K562 (cell line): Measurements from ENCODE around the gene PRRT2. TPM values are rescaled to one million over a fixed set of nuclear protein-coding genes. Genes with fewer than 3 reads are reported as not detected.

Experiments
- ATAC-seq: fragments of 200-7000 bp; cut with Tn5 transposase; 3 replicates; pipeline ENCODE4 v1.9.1; 2020; ENCODE audit warnings: moderate library complexity
- BruUV-seq: library from RNA; stranded (reverse); fragments of 400-500 nt; replicated peaks from 2 replicates; lab custom pipeline; 2021; lab: Mats Ljungman, UMichigan
- CTCF ChIA-PET: fragments of 300-600 bp; formaldehyde crosslinking; extraction: SDS; loops from one replicate; lab custom pipeline; 2021; ENCODE audit warnings: low intra/inter-chr PET ratio; lab: Yijun Ruan, JAX
- POLR2A ChIA-PET: fragments of 300-600, 350-650 bp; sonication (Branson Sonifier 250); formaldehyde crosslinking; extraction: SDS; loops from one replicate; lab custom pipeline; 2021; ENCODE audit warnings: antibody characterized with exemption, inconsistent platforms; lab: Yijun Ruan, JAX
- DNase-seq, 4 experiments: peaks; one replicate each; pipeline versions ENCODE4 v3.0.0 to v3.0.0-alpha.2; 2011 to 2018; ENCODE audit warnings: low spot score in 3 of 4, mixed read lengths in 3 of 4; ENCODE audit errors: extremely low read depth in 1 of 4
- FAIRE-seq: peaks from 2 replicates; lab custom pipeline; 2011; peaks lifted over from hg19 to GRCh38; lab: Jason Lieb, UNC
- H2AFZ ChIP-seq: 2 replicates; pipeline ENCODE4 v1.6.0; 2011; ENCODE audit warnings: low read depth, low read length, control low read depth, inconsistent platforms
- H3K27ac ChIP-seq: fragments of 200-600 bp; 3 replicates; pipeline ENCODE4 v1.8.0; 2011; ENCODE audit warnings: low read depth, mild to moderate bottlenecking, control low read depth, inconsistent platforms, low read length, moderate library complexity, mixed read lengths; ENCODE audit errors: extremely low read depth
- H3K27me3 ChIP-seq, 2 experiments: fragments of 300-600 bp in 1 of 2; 2 replicates in 1 of 2; 3 replicates in 1 of 2; pipeline versions ENCODE4 v1.6.0 to v1.8.0; 2011; ENCODE audit warnings: inconsistent platforms in 2 of 2, low read length in 2 of 2, mild to moderate bottlenecking in 1 of 2, mixed read lengths in 1 of 2, moderate library complexity in 1 of 2; ENCODE audit not compliant: control insufficient read depth in 2 of 2, insufficient read depth in 2 of 2
- H3K36me3 ChIP-seq: fragments of 300-600 bp; 3 replicates; pipeline ENCODE4 v1.8.0; 2011; ENCODE audit warnings: mild to moderate bottlenecking, low read length, inconsistent platforms; ENCODE audit not compliant: control insufficient read depth, insufficient read depth
- H3K4me1 ChIP-seq, 2 experiments: fragments of 200-600 bp in 1 of 2; replicated peaks in 1 of 2; 2 replicates in 1 of 2; 3 replicates in 1 of 2; pipeline versions ENCODE4 v1.5.1 to v1.8.0; 2011; ENCODE audit warnings: inconsistent platforms in 2 of 2, low read length in 2 of 2, mild to moderate bottlenecking in 1 of 2, mixed read lengths in 1 of 2, moderate library complexity in 1 of 2; ENCODE audit not compliant: control insufficient read depth in 2 of 2, insufficient read depth in 2 of 2
- H3K4me2 ChIP-seq: 2 replicates; pipeline ENCODE4 v1.6.1; 2011; ENCODE audit warnings: low read length, control low read depth, inconsistent platforms, mixed read lengths; ENCODE audit not compliant: insufficient read depth
- H3K4me3 ChIP-seq: fragments of 200-600 bp; sonication (generic), shearing (Covaris generic); 2 replicates; pipeline ENCODE4 v1.5.1; 2016; ENCODE audit warnings: control low read depth, inconsistent platforms
- H3K79me2 ChIP-seq: fragments of 200-600 bp; 3 replicates; pipeline ENCODE4 v1.8.0; 2011; ENCODE audit warnings: low read length, inconsistent platforms; ENCODE audit not compliant: control insufficient read depth, insufficient read depth
- H3K9ac ChIP-seq, 2 experiments: 2 replicates each; pipeline versions ENCODE4 v1.6.0 to v1.6.1; 2011; ENCODE audit warnings: low read depth in 2 of 2, low read length in 2 of 2, control low read depth in 1 of 2, inconsistent platforms in 1 of 2, mild to moderate bottlenecking in 1 of 2, mixed read lengths in 1 of 2; ENCODE audit not compliant: insufficient read depth in 1 of 2
- H3K9me1 ChIP-seq: one replicate; pipeline ENCODE4 v1.6.0; 2011; ENCODE audit warnings: inconsistent platforms, mild to moderate bottlenecking, low read length, moderate library complexity; ENCODE audit not compliant: control insufficient read depth, insufficient read depth
- H3K9me3 ChIP-seq: replicated peaks from 2 replicates; pipeline ENCODE4 v1.5.1; 2011; ENCODE audit warnings: low read depth, low read length, inconsistent platforms; ENCODE audit not compliant: control insufficient read depth, insufficient read depth
- H4K20me1 ChIP-seq: replicated peaks from 2 replicates; pipeline ENCODE4 v1.6.1; 2011; ENCODE audit warnings: low read length, inconsistent platforms, mixed read lengths; ENCODE audit not compliant: control insufficient read depth, insufficient read depth
- ATF7 ChIP-seq: fragments of 450-650 bp; IDR thresholded peaks from 2 replicates; pipeline ENCODE4 v1.7.1; 2014; ENCODE audit warnings: mild to moderate bottlenecking, moderate library complexity
- E2F3 ChIP-seq: fragments of 250-450 bp; sonication (Bioruptor Pico); IDR thresholded peaks from 2 replicates; pipeline ENCODE4 v1.4.0; 2020; ENCODE audit warnings: mild to moderate bottlenecking
- HDGF ChIP-seq: fragments of 450-650 bp; IDR thresholded peaks from 2 replicates; pipeline ENCODE4 v1.6.1; 2016
- LCOR ChIP-seq: sonication (generic); formaldehyde crosslinking; IDR thresholded peaks from 2 replicates; pipeline ENCODE4 v1.8.0; 2022; ENCODE audit warnings: mild to moderate bottlenecking, missing genetic modification reagents
- PPARD ChIP-seq: fragments of 250-450 bp; sonication (Bioruptor Pico); IDR thresholded peaks from 2 replicates; pipeline ENCODE4 v1.8.0; 2022; ENCODE audit warnings: inconsistent platforms, mild to moderate bottlenecking, moderate library complexity
- RAD21 ChIP-seq, 2 experiments: fragments of 250-450 bp in 1 of 2; fragments of 450-650 bp in 1 of 2; sonication (Bioruptor Pico) in 1 of 2; formaldehyde crosslinking in 1 of 2; IDR thresholded peaks in 1 of 2; conservative IDR thresholded peaks in 1 of 2; 2 replicates each; pipeline versions ENCODE4 v1.4.0 to v1.8.0; 2020 to 2022; ENCODE audit warnings: mild to moderate bottlenecking in 2 of 2, moderate library complexity in 1 of 2
- SPI1 ChIP-seq: IDR thresholded peaks from 2 replicates; pipeline ENCODE4 v1.6.1; 2011; ENCODE audit warnings: low read depth, low read length, control low read depth, borderline replicate concordance
- TAF15 ChIP-seq: fragments of 200-400 bp; formaldehyde crosslinking; IDR thresholded peaks from 2 replicates; pipeline ENCODE4 v1.6.1; 2017; ENCODE audit warnings: mild to moderate bottlenecking, low read depth, low read length, moderate library complexity
- TEAD2 ChIP-seq: fragments of 450-650 bp; IDR thresholded peaks from 2 replicates; pipeline ENCODE4 v1.6.1; 2016; ENCODE audit warnings: missing genetic modification characterization, control low read depth, missing compliant biosample characterization
- ZBTB17 ChIP-seq: fragments of 450-650 bp; formaldehyde crosslinking; IDR thresholded peaks from 2 replicates; pipeline ENCODE4 v1.4.0; 2020; ENCODE audit warnings: mild to moderate bottlenecking
- ZBTB7A ChIP-seq: IDR thresholded peaks from 2 replicates; pipeline ENCODE4 v1.6.1; 2011; ENCODE audit warnings: low read depth, mild to moderate bottlenecking, low read length, moderate library complexity, borderline replicate concordance; ENCODE audit not compliant: control insufficient read depth
- ZNF146 ChIP-seq: IDR thresholded peaks from one replicate; pipeline ENCODE4 v1.6.1; 2018; ENCODE audit warnings: missing compliant biosample characterization; ENCODE audit not compliant: unreplicated experiment
- ZSCAN29 ChIP-seq: fragments of 450-650 bp; IDR thresholded peaks from 2 replicates; pipeline ENCODE4 v1.6.1; 2017
- WGBS: fragments of 100-300 bp; shearing (Covaris generic); methylation state at CpG from one replicate; pipeline ENCODE4 v1.1.6; 2016; ENCODE audit warnings: low coverage, mixed read lengths; ENCODE audit not compliant: insufficient coverage; ENCODE audit errors: missing lambda C conversion rate; 5-methylcytosine and 5-hydroxymethylcytosine counted together
- in situ Hi-C: fragments of 300-500 bp; cut with MboI; formaldehyde crosslinking; loops from 4 replicates; pipeline ENCODE4 v1.15.0; 2018; ENCODE audit warnings: inconsistent platforms, mixed read lengths
- intact Hi-C: fragments of 100-400 bp; cut with micrococcal nuclease; formaldehyde crosslinking; loops from 2 replicates; pipeline ENCODE4 v1.14.2; 2022
- polyA plus RNA-seq, 8 experiments: library from polyadenylated mRNA; depleted of rRNA in 4 of 8; stranded (reverse) in 5 of 8; unstranded in 3 of 8; fragments of >200 nt; fragmentation: Nextera tagmentation in 2 of 8; fragmentation: Illumina TruSeq in 1 of 8; extraction: Ambion mirVana in 2 of 8; extraction: Trizol in 1 of 8; gene quantifications; 2 replicates each; pipeline versions ENCODE4 v1.2.1 to v1.2.3, GENCODE V29; 2011 to 2014; ENCODE audit warnings: inconsistent platforms in 1 of 8, missing spikeins in 1 of 8
- total RNA-seq, 7 experiments: library from RNA; depleted of rRNA in 6 of 7; stranded (reverse); fragments of >200 nt in 6 of 7; fragmentation: Illumina TruSeq in 2 of 7; extraction: Trizol in 2 of 7; gene quantifications; 2 replicates each; pipeline versions ENCODE4 v1.2.1 to v1.2.3, GENCODE V29; 2011 to 2021; ENCODE audit warnings: low replicate concordance in 1 of 7
- TF ChIP-seq, protein P1 (sequence below): sonication (generic); formaldehyde crosslinking; IDR thresholded peaks from 2 replicates; pipeline ENCODE4 v1.8.0; 2022; ENCODE audit warnings: mild to moderate bottlenecking, missing genetic modification reagents
- TF ChIP-seq, protein P2 (sequence below): sonication (generic); formaldehyde crosslinking; IDR thresholded peaks from 2 replicates; pipeline ENCODE4 v1.8.0; 2022; ENCODE audit warnings: mild to moderate bottlenecking, missing genetic modification reagents

Gene PRRT2
- total and polyA plus RNA-seq, 9 of the 15 experiments (the other 6 are each of a cell fraction or from before 2014, with no cell fraction given) = 0.11 to 1.0 (median 0.42) TPM; not detected in 2

DNA sequence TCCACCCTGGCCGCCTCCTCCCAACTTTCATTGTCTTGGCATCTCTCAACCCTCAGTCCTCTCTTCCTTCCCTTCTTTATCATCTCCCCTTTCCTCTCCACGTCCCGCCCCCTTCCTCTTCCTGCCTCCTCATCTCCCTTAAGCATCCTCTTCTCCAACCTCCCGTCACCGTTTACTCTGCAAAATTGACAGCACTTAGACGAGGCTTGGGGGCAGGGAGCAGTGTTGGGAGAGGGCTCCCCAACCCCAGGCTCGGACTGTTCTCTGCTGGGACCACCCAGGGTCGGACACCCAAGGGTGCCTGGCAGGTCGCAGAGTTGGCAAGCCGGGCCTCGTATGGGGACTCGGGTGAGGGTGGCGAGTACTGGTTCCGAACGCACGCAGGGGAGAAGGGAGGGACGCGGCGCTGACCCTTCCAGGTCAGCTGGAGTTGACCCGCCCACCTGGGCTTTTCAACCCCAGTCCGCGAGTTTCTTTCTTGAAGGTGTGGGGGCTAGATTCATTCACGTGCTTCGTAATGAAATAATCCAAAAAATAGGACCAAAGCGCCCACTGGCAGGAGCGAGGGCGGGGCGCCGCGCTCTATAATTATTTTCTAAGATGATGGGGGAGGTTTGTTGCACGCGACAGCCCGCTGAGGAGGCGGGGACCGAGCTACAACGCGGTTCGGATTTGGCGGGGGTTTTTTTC is 3.2 kb downstream of the PRRT2 start (continued):
- TF ChIP-seq HDGF (peak; percentile 81), SPI1 (0 out of 2 replicates have a peak, but pooled peaks have one; percentile 2), ZBTB7A (peak; percentile 21; the same call in 1 of the 2 replicates)
- TF ChIP-seq, all 486 proteins: peak for 11

DNA sequence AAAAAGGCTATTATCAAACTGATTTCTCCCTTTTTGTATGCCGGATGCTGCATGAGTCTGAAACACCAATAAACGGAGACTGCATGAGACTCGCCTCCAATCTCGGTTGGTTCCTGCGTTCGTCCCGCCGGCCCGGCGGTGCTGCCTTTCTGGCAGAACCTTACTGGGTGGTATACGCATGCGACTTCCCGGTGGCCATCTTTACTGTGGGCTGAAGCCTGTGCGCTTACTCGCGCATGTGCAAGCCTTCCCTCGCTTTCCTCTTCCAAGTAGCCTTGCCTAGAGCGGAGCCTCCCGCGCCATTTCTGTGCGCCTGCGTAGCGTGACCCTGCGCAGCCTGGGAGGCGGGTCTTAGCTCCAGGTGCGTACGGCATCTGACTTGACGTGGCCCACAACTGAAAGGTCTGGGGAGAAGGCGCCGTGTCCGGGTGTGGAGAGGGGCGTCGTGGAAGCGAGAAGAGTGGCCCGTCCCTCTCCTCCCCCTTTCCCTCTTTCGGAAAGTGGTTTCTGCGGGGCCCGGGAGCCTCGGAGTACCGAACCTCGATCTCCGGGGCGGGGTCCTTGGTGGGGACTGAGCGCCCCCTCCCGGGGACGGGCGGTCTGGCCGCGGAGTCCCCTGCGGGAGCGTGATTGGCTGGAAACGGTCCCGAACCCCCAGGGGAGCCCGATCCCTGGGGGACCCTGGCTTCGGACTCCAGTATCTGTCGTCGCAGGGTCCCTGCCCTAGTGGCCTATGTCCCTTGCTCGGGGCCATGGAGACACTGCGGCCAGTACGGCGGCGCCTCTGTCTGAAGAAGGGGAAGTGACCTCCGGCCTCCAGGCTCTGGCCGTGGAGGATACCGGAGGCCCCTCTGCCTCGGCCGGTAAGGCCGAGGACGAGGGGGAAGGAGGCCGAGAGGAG is 4.0 kb downstream of the PRRT2 start, which contains the start of gene PAGR1:
TSS of gene PAGR1 (plus strand) at position 360 of the 901 bp plus-strand sequence. CDS start at position 734, 374 bp downstream.
- Histone ChIP-seq H3K9me3 (no peaks in the 10 kb centered on the region), H4K20me1 (peaks cover under 1% of the 10 kb centered on the region; the same call in 1 of the 2 replicates), H3K27ac (peak within 1 kb of the TSS; percentile 71), H3K27me3 (no peaks in the 10 kb centered on the region), H3K9me1 (no peaks in the 10 kb centered on the region), H3K36me3 (peaks cover 23% of the 10 kb centered on the region), H3K9ac (peak within 1 kb of the TSS; percentile 62 to 91), H3K4me3 (peak within 1 kb of the TSS; percentile 68), H3K79me2 (peaks cover 21% of the 10 kb centered on the region), H2AFZ (peak within 1 kb of the TSS; percentile 95), H3K4me2 (peak within 1 kb of the TSS; percentile 78), H3K4me1 (peaks cover 28 to 73% of the 10 kb centered on the region in 2 experiments)
- CTCF ChIA-PET = interaction anchor here (0.7 to 1.9 kb wide), 3 partner anchors 8 to 207 kb away, joined by 3 to 5 read pairs (median 5); partner anchors contain the start of gene C16orf92
- DNase-seq (peak; percentile 91 to 99 (median 93)), FAIRE-seq (peak; percentile 99), ATAC-seq (peak; percentile 81)
- in situ Hi-C loops = no loop called here
- BruUV-seq = TSS peak; percentile 77
- intact Hi-C loops = loop anchor here (5.0 to 10.0 kb wide), 2 partner anchors 114 to 209 kb away; partner anchors contain the start of gene C16orf92
- 1% methylated on average over 61 of the region's 70 CpGs for WGBS
- POLR2A ChIA-PET = interaction anchor here (0.5 to 2.5 kb wide), 14 partner anchors 9 to 249 kb away, joined by 3 to 8 read pairs (median 4); partner anchors contain the start of gene MAZ
- TF ChIP-seq, protein P1, sequence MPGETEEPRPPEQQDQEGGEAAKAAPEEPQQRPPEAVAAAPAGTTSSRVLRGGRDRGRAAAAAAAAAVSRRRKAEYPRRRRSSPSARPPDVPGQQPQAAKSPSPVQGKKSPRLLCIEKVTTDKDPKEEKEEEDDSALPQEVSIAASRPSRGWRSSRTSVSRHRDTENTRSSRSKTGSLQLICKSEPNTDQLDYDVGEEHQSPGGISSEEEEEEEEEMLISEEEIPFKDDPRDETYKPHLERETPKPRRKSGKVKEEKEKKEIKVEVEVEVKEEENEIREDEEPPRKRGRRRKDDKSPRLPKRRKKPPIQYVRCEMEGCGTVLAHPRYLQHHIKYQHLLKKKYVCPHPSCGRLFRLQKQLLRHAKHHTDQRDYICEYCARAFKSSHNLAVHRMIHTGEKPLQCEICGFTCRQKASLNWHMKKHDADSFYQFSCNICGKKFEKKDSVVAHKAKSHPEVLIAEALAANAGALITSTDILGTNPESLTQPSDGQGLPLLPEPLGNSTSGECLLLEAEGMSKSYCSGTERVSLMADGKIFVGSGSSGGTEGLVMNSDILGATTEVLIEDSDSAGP = no peak
- TF ChIP-seq LCOR (CRISPR knock-in tag) (no peak), TEAD2 (tag) (no peak), ZBTB17 (CRISPR knock-in tag) (peak; percentile 96), RAD21 (CRISPR knock-in tag; conservative IDR thresholded peaks at IDR 0.05 in 1 of 2, IDR thresholded peaks at IDR 0.05 in 1 of 2) (peak; percentile 78 to 79), E2F3 (CRISPR knock-in tag) (peak; percentile 95), ZNF146 (CRISPR knock-in tag) (no peak), ATF7 (peak; percentile 88), PPARD (CRISPR knock-in tag) (no peak), ZSCAN29 (no peak), TAF15 (no peak; the same call in 1 of the 2 replicates)
- TF ChIP-seq, protein P2, sequence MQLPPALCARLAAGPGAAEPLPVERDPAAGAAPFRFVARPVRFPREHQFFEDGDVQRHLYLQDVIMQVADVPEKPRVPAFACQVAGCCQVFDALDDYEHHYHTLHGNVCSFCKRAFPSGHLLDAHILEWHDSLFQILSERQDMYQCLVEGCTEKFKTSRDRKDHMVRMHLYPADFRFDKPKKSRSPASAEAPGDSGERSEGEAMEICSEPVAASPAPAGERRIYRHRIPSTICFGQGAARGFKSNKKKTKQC (CRISPR knock-in tag) = peak; percentile 46; the same call in 1 of the 2 replicates
